ENCODE data around the gene SEC11A.

DNA sequence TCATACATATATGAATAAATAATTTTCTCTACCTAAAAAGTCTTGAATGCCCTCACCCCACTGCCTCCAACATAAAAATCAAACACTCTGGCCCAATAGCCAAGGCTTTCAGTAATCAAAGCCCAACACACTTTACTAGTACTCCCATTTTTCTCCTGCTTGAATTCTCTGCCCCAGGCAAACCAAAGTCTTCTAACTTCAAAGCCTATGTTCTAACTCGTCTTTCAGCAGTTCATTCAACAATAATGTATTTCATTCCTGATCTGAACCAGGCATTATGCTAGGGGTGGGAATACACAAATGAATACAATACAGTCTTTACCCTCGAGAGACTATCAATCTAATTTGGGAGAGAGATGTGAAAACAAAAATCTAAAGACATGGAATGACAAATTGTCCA lies 21.1 kb upstream of the SEC11A start:
- TF ChIP-seq, protein P1, sequence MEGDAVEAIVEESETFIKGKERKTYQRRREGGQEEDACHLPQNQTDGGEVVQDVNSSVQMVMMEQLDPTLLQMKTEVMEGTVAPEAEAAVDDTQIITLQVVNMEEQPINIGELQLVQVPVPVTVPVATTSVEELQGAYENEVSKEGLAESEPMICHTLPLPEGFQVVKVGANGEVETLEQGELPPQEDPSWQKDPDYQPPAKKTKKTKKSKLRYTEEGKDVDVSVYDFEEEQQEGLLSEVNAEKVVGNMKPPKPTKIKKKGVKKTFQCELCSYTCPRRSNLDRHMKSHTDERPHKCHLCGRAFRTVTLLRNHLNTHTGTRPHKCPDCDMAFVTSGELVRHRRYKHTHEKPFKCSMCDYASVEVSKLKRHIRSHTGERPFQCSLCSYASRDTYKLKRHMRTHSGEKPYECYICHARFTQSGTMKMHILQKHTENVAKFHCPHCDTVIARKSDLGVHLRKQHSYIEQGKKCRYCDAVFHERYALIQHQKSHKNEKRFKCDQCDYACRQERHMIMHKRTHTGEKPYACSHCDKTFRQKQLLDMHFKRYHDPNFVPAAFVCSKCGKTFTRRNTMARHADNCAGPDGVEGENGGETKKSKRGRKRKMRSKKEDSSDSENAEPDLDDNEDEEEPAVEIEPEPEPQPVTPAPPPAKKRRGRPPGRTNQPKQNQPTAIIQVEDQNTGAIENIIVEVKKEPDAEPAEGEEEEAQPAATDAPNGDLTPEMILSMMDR (IDR thresholded peaks at IDR 0.05; ENCODE audit: insufficient read depth, low read length, poor library complexity, severe bottlenecking), result no peak
- no peak for TF ChIP-seq EZH2phosphoT487 (conservative IDR thresholded peaks at IDR 0.05; ENCODE audit: low read length)

Data from SU-DHL-6 (cell line).